Endothelial cell of umbilical vein (primary cell): ENCODE data around the gene AKNA.

ENCODE experiments used
- CTCF ChIP-seq, 2 donors: IDR thresholded peaks; 1 replicate in 1 of 2; 2 replicates in 1 of 2; pipeline ENCODE4 v1.5.1; 2011; ENCODE audit warnings: low read length in 2 of 2, mild to moderate bottlenecking in 2 of 2, moderate library complexity in 2 of 2, control low read depth in 1 of 2, inconsistent platforms in 1 of 2, low read depth in 1 of 2; ENCODE audit not compliant: insufficient read depth in 1 of 2; ENCODE audit errors: extremely low read depth in 1 of 2
- EZH2 ChIP-seq: IDR thresholded peaks from 2 replicates; pipeline ENCODE4 v1.6.1; 2012; ENCODE audit warnings: borderline replicate concordance, low read depth, mild to moderate bottlenecking, moderate library complexity, low read length, inconsistent platforms; ENCODE audit not compliant: severe bottlenecking
- FOS ChIP-seq: IDR thresholded peaks from 2 replicates; pipeline ENCODE4 v1.6.1; 2011; ENCODE audit warnings: mild to moderate bottlenecking, low read length, moderate library complexity, borderline replicate concordance; ENCODE audit not compliant: insufficient read depth
- GATA2 ChIP-seq: IDR thresholded peaks from 2 replicates; pipeline ENCODE4 v1.7.0; 2011; ENCODE audit warnings: low read depth, mild to moderate bottlenecking, moderate library complexity, mixed read lengths, low read length; ENCODE audit not compliant: insufficient read length, insufficient read depth
- JUN ChIP-seq: IDR thresholded peaks from 2 replicates; pipeline ENCODE4 v1.6.1; 2011; ENCODE audit warnings: borderline replicate concordance, low read depth; ENCODE audit not compliant: insufficient read length, insufficient read depth
- MAX ChIP-seq: IDR thresholded peaks from 2 replicates; pipeline ENCODE4 v1.6.1; 2011; ENCODE audit not compliant: insufficient read depth, insufficient read length
- MYC ChIP-seq: IDR thresholded peaks from one replicate; pipeline ENCODE4 v1.6.1; 2011; ENCODE audit warnings: mild to moderate bottlenecking, low read depth, low read length
- POLR2A ChIP-seq: IDR thresholded peaks from 2 replicates; pipeline ENCODE4 v1.6.1; 2012; ENCODE audit warnings: low read depth, mild to moderate bottlenecking, control low read depth, low read length
- POLR2AphosphoS5 ChIP-seq: IDR thresholded peaks from 2 replicates; pipeline ENCODE4 v1.6.1; 2012; ENCODE audit warnings: low read depth, mild to moderate bottlenecking, control low read depth, low read length, moderate library complexity; ENCODE audit not compliant: insufficient read depth

- TF ChIP-seq CTCF (IDR thresholded peaks at IDR 0.05; ENCODE audit: extremely low read depth in 1 of 2, insufficient read depth in 1 of 2, low read depth in 1 of 2, low read length in 2 of 2) (no peak), POLR2A (no peak), MAX (no peak), EZH2 (no peak), POLR2AphosphoS5 (no peak), JUN (no peak), FOS (no peak), MYC (no peak), GATA2 (no peak)
These were observed 30.3 kb upstream of the AKNA start for GRCh38 chr9:114418053-114418452.
